ENCODE data around the gene MICU1. TPM values are rescaled to one million over a fixed set of nuclear protein-coding genes. Genes with fewer than 3 reads are reported as not detected.
"Not testable (repeated sequence)": the region's sequence is repeated elsewhere in the genome, so short reads cannot be mapped to it uniquely, and the experiment has no call there.

The MICU1 gene
- polyA plus RNA-seq, 3 donors: 75.6 to 83.9 (median 77.1) TPM

DNA sequence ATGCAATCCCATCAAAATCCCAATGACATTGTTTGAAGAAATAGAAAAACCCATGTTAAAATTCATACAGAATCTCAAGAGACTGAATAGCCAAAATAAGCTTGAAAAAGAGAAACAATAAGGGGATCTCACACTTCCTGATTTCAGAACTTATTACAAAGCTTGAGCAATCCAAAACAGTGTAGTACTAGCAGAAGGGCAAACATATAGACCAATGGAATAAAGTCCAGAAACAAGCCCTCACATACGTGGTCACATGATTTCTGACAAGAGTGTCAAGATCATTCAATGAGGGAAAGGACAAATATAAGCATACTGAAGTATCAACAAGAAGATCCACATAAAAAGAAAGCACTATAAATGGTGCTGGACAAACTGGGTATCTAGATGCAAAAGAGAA is 31.9 kb downstream of the MICU1 start:
- no peak for DNase-seq (ENCODE audit: extremely low read depth in 1 of 11, low read depth in 9 of 11, low spot score in 4 of 11)

DNA sequence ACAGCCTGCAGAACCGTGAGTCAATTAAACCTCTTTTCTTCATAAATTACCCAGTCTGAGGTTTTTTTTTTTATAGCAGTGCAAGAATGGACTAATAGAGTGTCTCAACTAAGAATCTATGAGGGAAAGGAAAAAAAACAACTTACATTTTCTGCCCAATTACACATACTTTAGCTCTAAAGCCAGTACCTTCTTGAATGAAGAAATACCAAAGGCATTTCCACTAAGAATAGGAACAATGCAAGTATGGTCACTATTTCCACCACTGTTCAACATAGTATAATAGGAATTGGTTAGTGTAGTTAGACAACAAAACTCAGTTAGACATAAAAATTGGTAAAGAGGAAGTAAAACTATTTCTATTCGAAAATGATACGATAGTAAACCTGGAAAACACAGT is 37.6 kb downstream of the MICU1 start:
- DNase-seq (ENCODE audit: extremely low read depth in 1 of 11, low read depth in 9 of 11, low spot score in 4 of 11): no peak

DNA sequence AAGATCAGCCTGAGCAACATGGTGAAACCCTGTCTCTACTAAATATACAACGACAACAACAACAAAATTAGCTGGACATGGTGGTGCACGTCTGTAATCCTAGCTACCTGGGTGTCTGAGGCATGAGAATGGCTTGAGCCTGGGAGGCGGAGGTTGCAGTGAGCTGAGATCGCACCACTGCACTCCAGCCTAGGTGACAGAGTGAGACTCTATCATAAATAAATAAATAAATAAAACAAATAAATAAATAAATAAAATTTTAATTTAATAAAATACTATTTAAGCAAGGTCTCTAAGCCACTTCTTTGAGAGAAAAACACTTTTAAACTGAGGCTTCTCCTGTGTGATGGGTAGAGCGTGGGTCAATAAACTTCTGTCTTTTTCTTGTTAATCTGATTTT is 38.3 kb downstream of the MICU1 start:
- no peak for DNase-seq (ENCODE audit: extremely low read depth in 1 of 11, low read depth in 9 of 11, low spot score in 4 of 11)

DNA sequence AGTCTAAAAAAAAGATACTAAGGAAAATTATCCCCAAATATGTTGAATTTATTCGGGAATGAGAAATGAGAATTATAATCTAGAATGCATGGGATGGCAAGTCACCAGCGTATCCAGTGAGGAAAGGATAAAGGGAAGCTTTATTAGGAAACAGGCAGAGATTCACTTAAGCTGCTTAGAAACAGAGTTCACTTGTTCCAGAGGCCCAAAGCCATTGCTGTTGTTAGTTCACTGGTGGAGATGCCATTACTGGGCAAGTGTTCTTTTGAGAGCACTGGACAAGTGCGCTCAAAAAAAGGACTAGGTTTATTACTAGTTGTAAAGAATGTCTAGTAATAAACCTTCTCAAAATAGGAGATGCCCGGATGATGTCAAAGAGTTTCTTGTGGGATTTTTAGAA is 51.2 kb downstream of the MICU1 start:
- DNase-seq (ENCODE audit: extremely low read depth in 1 of 11, low read depth in 9 of 11, low spot score in 4 of 11): no peak

DNA sequence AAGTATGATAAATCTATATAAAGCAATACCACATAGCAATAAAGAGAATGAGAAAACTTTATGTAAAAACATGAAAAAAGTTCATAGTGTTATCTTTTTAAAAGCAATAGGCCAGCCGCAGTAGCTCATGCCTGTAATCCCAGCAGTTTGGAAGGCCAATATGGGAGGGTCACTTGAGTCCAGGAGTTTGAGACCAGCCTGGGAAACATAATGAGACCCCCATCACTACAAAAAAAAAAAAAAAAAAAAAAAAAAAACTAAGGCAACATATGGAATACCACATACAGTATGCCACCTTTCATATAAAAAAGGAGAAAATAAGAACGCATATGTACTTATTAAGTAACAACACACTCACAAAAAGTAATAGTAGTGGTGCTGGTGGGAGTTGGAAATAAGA is 52.8 kb downstream of the MICU1 start:
- DNase-seq (ENCODE audit: extremely low read depth in 1 of 11, low read depth in 9 of 11, low spot score in 4 of 11): no peak

DNA sequence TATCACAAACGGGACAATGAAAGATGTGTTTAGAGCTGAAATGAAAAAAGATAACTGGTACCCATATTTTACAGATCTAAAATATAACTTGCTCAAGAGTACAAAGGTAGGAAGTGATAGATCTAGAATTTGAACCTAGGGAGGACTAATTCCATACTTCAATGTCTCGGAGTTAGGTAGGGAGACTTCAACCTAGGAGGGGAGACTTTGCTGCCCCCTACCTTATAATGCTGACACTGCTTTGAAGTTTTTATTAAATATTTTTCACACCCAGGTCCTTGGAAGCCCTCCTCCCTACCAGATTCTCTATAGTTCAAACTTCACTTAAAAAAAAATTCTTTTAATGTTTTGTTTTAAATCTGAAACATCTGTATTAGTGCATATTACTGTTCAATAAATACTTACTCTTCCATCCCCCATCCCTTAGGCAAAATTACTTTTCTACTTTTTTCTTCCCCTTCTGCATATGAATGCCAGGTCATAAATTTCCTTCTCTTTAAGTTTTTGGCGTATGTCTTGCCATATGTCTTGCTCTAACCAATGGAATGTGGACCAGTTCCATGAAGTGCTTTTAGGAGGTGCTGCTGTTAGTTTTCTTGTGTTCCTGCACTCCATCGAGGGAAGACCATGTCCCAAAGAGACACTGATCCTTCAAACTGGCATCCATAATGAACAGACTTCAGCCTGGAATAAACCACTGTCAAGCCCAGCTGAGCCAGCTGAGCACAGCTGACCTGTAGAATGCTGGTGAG is 57.8 kb downstream of the MICU1 start:
- DNase-seq (ENCODE audit: extremely low read depth in 1 of 11, low read depth in 9 of 11, low spot score in 4 of 11): no peak

DNA sequence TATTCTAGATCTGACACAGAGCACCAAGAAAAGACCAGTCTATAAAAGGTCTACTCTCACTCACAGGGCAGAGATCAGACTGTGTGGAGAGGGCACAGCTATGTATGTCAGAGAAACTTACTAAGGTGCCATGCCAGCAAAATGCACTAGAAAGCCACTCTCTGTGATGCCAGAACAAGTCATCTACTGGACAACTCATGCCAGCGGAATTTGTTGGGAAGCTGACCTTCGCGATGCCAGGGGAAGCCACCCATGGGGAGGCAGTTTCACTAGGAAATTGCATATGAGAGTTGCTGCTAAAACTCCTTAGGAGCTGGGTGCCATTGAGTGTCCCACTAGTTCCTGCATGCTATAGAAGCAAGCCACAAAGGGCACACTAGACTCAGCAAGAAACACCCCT is 58.5 kb downstream of the MICU1 start:
- no peak for DNase-seq (ENCODE audit: extremely low read depth in 1 of 11, low read depth in 9 of 11, low spot score in 4 of 11)

DNA sequence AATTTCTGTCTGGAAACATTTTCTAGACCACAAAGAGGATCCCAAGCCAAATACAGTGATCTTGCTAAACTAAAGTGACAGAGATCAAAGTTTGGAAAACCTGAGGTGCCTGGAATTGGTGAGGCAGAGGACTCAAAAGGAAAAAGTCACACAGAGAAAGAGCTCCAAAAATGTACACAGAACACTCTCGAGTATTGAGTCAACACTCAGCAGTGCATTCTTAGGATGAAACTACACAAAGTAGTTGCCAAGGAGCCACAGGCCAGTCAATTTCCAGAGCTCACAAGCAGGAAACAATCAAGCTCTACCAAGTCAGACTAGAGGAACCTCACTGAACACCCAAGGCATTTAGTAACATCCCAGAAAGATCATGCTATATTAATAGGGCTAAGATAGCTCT is 61.3 kb downstream of the MICU1 start:
- no peak for DNase-seq (ENCODE audit: extremely low read depth in 1 of 11, low read depth in 9 of 11, low spot score in 4 of 11)

DNA sequence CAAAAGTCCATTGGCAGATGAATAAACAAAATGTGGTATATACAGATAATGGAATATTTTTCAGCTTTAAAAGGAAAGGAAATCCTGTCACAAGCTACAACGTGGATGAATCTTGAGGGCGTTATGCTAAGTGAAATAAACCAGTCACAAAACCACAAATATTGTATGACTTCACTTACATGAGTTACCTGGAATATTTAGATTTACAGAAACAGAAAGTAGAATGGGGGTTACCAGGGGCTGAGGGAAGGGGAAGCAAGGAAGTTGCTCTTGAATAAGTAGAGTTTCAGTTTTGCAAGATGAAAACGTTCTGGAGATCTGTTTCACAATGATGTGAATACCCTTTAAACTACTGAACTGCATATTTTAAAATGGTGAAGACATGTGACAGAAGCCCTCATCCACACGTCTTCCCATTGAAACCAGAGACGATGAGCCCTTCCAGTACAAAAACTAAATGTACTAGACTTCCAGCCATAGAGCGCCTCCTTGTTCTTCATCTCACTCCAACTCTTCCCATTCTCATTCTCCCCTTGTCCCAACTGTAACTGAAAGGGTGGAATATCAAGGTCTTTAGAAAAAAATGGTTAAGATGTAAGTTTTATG is 62.4 kb downstream of the MICU1 start:
- no peak for DNase-seq (ENCODE audit: extremely low read depth in 1 of 11, low read depth in 9 of 11, low spot score in 4 of 11)

DNA sequence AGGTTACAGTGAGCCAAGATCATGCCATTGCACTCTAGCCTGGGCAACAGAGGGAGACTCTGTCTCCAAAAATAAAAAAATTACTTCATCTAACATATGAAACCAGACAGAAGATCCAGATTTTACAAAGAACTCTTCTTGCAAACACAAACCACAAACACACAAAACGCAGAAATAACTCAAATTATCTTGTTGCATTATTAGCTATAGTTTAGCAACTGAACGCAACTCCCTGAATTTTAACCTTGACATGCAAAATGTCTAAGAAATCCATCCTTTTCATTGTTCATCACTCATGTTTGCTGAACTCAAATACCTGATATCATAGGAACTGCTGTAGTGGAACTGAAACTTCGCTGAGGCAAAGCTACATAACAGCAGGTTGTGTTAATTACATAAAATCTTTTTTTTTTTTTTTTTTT is 64.1 kb downstream of the MICU1 start:
- DNase-seq (ENCODE audit: extremely low read depth in 1 of 11, low read depth in 9 of 11, low spot score in 4 of 11): no peak

DNA sequence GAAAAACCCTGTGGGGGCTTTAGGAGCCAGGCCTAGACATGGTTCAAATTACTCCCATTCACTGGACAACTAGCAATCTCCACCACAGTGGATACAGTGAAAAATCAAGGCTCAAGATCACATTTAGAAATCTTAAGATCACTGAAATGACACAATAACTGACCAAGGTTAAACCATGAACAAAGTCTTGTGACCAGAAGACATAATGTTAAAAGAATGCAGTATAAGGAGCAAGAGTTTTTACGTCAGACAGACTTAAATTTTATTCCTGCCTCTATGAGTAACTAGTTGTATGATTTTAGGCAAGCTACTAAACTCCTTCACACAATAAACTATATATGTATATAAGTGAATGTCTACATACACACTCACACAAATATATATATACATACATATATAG is 68.5 kb downstream of the MICU1 start:
- DNase-seq (ENCODE audit: extremely low read depth in 1 of 11, low read depth in 9 of 11, low spot score in 4 of 11): no peak

DNA sequence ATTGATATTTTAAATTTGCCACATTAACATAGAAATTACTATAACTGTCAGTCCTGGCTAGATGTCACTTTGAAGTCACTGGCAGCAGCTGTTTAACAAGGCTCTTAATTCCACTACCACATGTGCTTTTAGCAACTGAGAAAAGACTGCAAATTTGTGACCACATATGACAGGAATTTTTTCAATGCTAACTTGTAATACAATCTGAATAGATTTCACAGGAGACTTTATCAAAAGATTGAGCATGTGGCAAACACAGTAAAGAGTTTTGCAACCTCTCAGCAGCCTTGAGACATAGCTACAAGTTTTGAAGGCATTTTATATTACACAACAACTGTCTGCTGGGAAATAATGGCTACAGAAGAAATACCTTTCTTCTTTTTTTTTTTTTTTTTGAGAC is 73.0 kb downstream of the MICU1 start:
- DNase-seq (ENCODE audit: extremely low read depth in 1 of 11, low read depth in 9 of 11, low spot score in 4 of 11): no peak

DNA sequence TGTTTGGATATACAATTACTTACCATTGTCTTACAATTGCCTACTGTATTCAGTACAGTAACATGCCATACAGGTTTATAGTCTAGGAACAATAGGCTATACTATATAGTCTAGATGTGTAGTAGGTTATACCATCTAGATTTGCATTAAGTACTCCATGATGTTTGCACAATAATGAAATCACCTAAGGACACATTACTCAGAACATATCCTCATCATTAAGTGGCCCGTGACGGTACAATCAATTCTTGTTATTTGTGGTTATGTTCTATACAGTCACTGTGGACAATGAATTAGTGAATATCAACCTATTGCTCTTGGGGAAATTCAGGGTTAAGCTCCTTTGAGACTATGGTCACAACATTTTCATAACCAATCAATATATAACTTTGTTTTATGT is 75.6 kb downstream of the MICU1 start:
- DNase-seq (ENCODE audit: extremely low read depth in 1 of 11, low read depth in 9 of 11, low spot score in 4 of 11): no peak

DNA sequence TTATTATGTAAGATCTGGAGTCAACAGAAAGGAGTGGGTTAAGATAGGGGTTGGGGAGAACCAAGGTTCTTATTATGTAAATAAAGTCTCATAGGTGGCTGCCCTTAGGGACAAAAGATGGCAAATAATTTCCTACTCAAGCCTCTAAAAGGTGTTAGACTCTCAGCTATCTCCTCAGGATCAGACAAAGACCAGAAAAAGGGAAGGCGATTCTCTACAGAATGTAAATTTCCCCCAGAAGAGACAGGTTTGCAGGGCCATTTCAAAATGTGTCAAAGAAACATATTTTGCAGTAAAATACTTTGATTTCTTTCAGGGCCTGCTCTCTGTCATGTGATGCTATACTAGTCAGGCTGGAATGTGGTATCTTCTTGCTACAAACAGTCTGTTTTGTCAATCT is 80.3 kb downstream of the MICU1 start:
- DNase-seq (ENCODE audit: extremely low read depth in 1 of 11, low read depth in 9 of 11, low spot score in 4 of 11): no peak

DNA sequence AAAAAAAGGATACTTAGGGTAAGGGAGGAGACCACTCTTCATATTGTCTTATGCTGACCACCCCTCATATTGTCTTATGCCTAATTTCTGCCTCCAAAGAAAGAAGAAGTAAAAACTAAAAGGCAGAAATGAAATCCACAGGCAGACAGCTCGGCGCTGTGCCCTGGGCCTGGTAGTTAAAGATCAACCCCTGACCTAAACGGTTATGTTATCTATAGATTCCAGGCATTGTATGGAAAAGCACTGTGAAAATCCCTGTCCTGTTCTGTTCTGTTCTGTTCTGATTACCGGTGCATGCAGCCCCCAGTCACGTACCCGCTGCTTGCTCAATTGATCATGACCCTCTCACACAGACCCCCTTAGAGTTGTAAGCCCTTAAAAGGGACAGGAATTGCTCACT is 82.0 kb downstream of the MICU1 start:
- not testable (repeated sequence) for DNase-seq (ENCODE audit: extremely low read depth in 1 of 11, low read depth in 9 of 11, low spot score in 4 of 11)

DNA sequence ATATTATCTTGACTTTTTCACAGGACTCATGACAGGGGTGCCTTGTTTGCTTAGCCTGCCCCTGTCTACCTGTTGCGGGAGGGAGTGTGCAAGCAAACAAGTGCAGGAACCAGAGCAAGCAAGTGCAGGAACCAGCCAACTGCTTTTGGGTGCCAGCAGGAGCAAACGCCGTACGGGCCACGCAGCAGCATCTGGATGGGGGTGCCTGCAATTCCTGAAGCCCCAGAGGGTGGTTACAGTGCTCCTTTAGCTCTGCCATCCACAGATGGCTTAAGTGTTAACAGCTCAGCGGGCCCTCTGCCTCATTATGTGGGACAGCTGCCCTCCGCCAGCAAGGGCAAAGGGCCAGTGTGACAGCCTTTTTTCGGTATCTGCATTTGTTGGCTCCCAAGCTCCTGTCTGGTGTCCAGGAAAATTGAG is 83.5 kb downstream of the MICU1 start:
- DNase-seq (ENCODE audit: extremely low read depth in 1 of 11, low read depth in 9 of 11, low spot score in 4 of 11): no peak

DNA sequence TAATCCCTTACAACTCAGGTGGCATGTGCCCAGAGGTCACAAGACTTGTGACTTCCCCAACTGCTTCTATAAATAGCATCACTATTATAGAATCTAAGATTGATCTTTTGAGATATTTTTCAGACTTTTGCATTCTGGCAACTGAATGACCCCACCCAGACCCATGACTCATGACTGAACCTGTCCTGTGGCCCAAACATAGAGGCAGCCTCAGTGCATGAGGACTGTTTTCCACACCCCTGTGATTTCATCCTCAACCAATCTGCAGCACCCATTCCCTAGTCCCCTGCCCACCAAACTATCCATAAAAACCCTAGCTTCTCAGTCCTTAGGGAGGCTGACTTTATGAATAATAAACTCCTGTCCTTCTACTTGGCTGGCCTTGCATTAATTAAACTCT is 84.5 kb downstream of the MICU1 start:
- DNase-seq (ENCODE audit: extremely low read depth in 1 of 11, low read depth in 9 of 11, low spot score in 4 of 11): no peak

DNA sequence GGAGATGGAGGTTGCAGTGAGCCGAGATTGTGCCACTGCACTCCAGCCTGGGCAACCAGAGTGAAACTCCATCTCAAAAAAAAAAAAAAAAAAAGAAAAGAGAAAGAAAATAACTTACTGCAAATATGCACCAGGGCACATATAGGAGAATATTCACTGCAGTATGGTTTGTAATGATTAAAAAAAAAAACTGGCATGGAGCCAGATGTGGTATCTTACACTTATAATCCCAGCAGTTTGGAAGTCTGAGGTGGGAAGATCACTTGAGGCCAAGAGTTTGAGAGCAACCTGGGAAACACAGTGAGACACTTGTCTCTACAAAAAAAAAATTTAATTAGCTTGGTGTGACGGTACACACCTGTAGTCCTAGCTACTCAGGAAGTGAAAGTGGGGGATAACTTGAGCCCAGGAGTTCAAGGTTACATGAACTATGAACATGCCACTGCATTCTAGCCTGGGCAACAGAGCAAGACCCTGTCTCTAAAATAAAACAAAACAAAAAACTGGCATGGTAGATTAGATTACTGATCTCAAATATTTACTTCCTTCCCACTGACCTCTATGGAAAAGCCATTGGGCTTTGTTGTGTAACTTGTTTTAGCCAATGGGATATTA is 85.6 kb downstream of the MICU1 start:
- no peak for DNase-seq (ENCODE audit: extremely low read depth in 1 of 11, low read depth in 9 of 11, low spot score in 4 of 11)

DNA sequence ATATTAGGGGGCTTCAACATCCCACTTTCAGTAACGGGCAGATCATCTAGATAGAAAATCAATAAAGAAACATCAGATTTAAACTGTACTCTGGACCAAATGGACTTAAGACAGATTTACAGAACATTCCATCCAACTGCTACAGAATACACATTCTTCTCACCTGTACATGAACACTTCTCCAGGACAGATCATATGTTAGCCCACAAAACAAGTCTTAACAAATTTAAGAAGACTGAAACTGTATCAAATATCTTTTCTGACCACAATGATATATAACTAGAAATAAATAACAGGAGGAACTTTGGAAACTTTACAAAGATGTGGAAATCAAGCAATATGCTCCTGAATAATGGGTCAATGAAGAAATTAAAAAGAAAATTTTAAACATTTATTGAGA is 86.7 kb downstream of the MICU1 start:
- no peak for DNase-seq (ENCODE audit: extremely low read depth in 1 of 11, low read depth in 9 of 11, low spot score in 4 of 11)

DNA sequence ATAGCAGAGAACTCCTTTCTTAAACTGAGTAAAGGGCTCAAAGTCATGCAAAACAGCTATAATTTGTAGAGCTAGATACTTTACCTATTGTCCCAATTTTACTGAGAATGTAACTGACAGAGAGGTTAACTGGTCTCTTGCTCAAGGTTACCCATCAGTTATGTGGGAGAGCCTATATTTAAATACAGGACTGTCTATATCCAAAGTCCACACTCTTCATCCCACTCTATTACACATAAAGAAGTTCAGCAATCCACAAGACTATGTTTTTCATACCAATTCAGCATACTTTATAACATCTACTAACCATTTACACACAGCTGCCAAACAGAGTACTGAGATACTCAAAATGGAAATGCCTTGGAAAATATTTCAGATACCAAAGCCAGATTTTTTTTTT is 100.2 kb downstream of the MICU1 start:
- no peak for DNase-seq (ENCODE audit: extremely low read depth in 1 of 11, low read depth in 9 of 11, low spot score in 4 of 11)

DNA sequence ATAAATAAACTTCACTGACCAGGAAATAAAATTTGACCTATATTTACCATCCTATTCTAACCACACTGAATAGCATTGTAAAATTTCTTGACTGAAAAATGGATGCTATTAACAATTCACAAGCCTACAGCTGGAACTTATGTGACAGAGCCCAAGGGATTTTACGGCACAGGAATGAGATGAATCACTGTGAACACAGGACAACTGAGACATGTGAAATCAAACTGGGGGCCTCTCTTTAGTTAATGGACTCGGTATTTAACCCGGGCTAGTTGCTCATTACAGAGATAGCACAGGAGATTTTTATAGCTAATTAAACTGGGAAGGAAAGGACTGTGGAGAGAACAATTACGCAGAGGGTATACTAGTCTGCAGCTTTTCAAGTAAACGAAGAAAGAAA is 100.6 kb downstream of the MICU1 start:
- DNase-seq (ENCODE audit: extremely low read depth in 1 of 11, low read depth in 9 of 11, low spot score in 4 of 11): peak in 3 of 11 donors; percentile 2 to 24 (median 7)
